Measurements from ENCODE around the gene NR3C1.

NR3C1 gene

DNA sequence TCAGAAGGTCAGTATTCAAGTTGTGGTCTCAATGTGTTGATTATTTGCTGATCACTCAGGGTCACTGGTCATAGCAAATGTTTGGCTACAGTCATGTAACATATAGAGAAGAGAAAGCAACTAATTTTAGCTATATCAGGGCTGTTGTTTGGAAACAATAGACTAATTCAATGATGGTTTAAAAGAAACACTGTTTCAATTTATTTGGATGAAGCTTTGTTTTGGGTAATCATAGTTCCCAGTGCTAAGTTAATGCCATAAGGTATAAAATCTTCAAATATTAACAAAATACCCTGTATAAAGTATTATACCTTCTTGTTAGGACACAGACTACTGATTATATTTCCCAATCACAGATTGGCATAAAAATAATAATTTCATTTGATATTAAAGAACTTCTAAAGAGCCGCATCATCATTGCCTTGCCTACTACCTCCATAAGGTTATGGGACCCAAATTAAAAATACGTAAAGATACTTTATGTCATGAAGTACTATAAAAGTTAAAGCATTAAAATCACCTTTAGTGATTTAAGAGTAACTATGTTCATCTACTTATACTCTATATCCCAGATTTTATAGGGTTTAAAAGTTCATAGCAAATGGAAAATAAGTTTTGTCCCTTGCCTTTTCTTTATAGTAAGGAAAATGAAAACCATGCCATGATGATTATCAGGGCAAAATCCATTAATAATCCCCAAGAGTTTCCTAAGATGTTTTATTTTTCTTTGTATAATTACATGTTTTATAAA lies 6.0 kb downstream of the NR3C1 start:
- DNase-seq, result no peak

DNA sequence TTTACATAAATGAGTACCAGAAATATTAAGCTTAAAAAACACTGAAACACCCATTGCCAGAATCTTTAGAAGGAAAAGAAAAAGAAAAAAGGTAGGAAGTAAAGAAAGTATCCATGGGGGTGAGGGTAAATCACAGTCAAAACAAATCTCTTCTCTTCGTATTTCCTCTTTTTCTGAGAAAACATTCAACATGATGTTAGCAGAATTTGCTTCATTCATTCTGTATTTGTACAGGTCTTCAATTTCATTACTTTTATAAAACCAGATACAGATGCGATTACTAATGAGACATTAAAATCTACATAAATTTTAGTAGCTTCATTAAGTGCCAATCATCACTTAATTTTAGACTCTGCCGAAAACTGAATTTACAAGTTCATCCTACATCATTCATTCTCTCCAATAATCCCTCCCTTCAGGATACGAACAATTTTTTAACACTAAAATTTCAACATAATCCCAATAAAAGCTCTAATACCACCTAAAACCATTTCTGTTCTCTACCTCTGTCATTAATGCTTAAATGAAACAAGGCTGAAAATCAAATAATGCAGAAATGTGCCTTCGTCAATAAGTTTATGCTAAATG lies 7.0 kb downstream of the NR3C1 start:
- DNase-seq, result no peak

DNA sequence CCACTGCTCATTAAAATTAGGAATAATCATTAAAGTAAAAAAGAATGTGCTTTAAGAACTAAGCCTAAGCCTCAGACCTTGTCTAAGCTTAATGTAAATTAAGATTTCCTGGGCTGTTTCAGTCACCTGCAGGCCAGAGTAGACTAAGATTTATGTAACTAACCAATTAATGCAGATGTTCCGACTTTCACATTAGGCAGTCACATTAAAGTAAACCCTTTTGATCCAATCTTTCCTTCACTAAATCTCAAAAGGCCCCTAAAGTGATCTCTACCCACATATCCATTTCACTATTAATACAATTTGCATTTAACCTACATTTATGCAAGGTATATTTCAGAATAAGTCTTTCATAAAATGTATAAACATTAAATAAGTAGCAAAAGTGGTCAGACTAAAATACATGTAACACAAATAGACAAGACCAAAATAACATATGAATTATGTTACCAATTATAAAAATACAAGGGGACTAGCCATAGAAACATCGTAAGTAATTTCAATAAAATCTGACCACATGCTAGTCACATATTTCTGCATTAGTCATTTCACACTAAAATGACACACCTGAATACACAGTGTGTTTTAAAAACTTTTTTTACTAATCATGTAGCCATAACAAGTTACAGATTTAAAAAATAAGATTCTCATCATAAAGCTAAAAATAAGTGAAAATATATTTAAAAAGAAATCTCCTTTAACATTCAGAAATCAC lies 7.7 kb downstream of the NR3C1 start:
- peak; percentile 45 for DNase-seq

DNA sequence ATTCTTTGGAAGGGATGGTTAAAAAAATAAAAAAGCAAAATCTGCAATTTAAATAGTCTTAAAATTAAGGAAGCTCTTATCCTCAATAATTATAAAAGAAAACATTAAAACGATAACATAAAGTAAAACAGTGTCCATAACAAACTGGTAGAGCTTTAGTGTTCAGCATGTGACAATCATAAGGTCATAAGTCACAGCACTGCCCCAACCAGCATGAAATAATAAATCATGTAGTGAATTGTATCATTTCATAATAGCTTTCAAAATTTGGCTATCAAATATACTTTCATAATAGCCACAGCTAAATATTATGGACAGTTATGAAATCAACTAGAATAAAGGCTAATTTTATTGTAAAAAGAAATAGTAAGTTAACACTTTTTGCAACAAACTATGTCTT lies 10.0 kb downstream of the NR3C1 start:
- no peak for DNase-seq

DNA sequence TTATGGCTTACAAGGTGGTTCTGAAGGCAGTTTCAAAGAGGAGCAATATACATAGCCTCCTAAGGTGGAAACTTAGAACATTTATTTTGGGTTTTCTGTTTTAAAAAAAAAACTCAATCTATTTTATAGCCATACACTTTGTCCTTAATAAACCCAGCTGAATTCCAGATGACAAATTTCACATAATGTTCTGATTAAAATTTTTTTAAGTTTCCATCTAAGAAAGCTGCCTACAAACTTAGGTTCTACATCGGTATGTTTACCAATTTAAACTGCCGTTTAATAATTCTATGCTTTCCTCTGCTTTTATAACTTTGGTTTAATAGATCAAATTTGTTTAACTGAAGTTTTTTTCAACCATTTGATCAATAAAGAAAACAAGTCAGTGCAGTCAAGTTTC lies 12.5 kb downstream of the NR3C1 start:
- DNase-seq, result no peak

DNA sequence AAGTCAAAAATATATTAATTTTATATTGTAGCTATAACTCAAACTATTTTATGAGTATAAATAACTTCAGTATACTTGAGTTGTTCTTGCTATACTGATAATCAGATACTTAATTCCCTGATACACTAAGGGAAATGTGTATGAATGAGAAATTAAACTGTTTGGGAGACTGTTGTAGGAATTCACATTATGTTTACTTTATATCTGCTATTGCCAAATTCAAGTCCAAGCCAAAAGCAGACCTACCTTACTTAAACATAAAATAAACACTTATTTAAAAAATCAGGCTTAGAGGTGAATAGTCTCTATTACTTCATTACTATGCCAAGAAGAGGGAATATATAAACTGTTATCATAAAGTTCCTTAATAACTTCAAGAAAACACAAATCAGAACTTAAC lies 13.2 kb downstream of the NR3C1 start:
- no peak for DNase-seq

DNA sequence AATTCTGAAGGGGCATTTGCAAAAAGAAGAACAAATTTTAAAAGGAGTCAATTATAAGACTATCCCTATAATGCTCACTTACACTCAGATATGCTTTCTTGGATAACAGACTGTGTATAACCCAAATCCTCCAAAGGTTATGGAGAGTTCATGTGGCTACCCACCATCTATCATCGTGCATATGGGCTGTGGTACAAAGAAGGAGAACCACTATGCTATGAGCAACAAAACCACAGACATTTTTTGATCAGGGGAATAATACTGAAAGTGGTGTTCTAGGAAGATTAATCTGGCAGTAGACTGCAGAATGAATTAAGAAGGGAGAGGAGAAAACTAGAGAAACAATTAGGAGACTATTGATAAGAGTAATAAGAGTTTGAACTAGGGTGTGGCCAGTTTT lies 16.8 kb downstream of the NR3C1 start:
- peak; percentile 48 for DNase-seq

DNA sequence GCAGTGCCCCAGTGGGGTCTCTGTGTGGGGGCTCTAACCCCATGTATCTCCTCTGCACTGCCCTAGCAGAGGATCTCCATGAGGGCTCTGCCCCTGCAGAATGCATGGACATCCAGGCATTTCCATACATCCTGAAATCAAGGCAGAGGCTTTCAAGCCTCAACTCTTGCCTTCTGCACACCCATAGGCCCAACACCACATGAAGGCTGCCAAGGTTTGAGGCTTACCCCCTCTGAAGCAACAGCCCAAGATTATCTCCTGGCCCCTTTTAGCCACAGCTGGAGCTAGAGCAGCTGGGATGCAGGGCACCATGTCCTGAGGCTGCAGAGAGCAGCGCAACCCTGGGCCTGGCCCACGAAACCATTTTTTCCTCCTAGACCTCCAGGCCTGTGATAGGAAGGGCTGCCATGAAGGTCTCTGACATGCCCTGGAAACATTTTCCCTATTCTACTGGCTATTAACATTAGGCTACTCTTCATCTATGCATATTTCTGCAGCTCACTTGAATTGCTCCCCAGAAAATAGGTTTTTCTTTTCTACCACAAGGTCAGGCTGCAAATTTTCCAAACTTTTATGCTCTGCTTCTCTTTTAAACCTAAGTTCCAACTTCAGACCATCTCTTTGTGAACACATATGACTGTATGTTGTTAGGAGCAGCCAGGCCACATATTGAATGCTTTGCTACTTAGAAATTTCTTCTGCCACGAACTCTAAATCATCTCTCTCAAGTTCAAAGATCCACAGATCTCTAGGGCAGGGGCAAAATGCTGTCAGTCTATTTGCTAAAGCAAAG lies 18.4 kb downstream of the NR3C1 start:
- DNase-seq, result no peak

DNA sequence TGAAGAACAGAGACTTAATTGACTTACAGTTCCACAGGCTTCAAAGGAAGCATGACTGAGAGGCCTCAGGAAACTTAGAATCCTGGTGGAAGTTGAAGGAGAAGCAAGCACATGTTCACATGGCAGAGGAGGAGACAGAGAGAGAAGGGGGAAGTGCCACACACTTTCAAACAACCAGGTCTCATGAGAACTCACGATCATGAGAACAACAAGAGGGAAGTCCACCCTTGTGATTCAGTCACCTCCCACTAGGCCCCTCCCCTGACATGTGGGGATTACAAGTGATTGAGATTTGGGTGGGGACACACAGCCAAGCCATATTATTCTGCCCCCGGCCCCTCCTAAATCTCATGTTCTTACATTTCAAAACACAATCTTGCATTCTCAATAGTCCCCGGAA lies 19.5 kb downstream of the NR3C1 start:
- no peak for DNase-seq

DNA sequence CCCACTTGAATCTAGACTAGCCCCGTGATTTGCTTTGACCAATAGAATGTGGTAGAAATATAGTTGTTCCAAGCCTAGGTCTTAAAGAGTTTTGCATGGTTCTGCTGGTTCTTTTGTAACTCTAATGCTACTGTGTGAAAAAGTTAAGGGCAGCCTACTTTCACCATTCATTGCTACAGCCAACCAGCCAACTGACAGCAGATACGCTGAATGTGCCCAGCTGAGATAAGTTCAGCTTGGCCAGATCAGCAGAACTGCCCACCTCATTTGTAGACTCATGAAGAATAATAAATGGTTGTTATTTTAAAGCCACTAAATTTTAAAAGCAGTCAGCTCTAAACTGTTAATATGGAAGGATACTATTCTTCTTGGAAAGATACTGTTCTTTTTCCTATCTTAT lies 23.9 kb downstream of the NR3C1 start:
- no peak for DNase-seq

DNA sequence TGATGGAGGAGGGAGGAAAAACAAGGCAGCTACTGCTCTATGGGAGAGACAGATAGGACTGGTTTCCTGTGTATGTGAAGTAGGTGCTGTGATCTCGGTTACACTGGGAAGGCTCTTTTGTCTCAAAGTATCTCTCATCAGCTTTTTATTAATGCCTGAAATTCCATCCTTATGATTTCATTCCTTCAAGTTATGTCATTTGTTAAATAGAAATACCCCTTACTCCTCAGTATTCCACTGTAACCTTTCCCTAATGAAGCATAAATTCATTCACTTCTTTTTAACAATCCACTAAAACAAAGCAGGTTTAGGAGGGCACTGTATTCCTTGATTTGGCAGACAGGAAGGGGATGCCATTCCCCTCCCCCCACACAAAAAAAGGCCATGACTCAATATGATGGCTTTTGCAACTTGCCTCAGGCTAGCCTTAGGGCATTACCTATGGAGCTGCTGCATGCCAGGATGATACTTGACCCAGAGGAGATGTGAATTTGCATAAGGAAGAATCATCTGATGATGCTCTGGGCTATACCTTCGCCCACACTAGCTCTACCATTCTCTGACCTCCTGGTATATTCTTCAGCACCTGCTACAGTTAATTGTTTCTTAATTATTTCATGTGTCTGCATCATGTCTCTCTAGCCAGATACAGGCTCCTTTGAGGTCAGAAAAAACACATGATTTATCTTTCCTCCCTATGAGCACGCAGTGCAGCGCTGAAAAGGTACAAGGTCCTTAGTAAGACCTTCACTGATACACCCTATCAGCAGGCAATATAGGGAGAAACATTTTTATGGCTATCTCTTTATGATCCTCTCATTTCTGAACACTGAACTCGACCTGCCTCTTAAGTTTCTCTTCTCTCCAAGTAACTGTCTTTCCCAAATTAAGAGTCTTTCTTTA lies 26.3 kb downstream of the NR3C1 start:
- DNase-seq, result no peak

DNA sequence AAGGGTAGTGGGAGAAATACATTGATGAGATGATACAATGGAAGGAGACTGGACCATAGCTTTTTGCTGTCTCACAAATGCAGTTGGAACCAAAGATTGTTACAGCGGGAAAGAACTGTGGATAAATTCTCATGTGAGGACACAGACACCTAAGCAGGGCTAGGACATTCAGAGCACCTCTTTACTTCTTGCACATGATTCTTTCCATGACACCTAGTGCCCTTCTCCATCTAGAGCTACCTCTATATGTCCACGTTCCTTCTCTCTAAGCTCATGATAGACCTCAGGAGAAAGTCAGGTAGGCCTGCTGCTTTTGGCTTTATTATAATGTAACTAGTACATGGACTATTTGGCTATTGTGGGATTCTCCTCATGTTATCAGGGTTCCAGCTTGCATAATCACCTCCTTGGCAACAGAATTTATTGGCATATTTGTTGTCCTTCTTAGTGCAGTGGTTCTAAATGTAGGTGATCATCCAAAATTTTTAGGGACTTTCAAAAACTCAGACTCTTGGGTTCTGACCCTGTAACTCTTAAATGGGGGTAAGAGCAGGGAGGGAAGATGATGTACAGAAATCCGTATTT lies 27.2 kb downstream of the NR3C1 start:
- DNase-seq, result no peak

DNA sequence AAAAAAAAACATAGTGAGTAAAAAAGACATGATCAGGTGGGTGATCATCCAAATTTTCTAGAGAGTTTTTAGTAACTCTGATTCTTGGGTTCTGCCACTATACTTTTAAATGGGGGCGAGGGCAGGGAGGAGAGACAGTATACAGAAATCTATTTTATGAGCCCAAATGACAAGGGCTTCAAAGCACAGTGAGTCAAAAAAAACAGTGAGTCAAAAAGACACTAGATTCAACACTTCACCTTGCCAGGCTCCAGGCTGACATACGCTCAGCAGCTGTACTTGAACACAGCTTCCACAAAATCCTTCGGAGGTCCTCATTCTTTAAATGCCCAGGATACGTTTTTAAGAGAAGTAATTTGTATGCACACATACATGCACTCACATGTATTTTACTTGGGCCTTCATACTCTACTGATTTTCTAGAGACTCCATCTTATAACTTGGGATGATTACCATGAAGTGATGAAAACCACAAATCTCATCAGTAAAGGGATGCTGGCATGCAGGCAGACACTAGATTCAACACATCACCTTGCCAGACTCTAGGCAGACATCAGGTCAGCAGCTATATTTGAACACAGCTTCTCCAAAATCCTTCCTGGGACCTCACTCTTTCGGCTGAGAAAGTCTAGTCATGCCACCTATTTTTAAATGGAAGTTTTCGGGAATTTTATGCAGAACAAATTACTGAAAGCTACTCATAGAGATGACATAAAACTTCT lies 28.8 kb downstream of the NR3C1 start:
- DNase-seq, result peak; percentile 14

DNA sequence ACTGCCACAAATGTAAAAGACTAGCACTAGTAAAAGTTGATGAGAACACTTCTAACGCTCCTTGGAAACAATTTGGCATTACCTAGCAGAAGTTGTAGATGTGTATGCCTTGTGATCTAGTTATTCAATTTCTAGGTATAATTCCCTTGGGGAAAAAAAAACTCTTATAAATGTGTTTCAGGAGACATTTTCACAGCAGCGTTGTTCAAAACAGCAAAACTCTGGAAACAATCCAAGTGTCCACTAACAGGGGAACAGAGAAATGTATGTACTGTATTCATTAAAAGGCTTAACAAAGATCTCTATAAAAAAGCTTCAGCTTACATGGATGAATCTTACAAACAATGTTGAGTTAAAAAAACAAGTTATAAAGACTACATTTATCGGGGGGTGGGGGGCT lies 30.4 kb downstream of the NR3C1 start:
- DNase-seq, result no peak

DNA sequence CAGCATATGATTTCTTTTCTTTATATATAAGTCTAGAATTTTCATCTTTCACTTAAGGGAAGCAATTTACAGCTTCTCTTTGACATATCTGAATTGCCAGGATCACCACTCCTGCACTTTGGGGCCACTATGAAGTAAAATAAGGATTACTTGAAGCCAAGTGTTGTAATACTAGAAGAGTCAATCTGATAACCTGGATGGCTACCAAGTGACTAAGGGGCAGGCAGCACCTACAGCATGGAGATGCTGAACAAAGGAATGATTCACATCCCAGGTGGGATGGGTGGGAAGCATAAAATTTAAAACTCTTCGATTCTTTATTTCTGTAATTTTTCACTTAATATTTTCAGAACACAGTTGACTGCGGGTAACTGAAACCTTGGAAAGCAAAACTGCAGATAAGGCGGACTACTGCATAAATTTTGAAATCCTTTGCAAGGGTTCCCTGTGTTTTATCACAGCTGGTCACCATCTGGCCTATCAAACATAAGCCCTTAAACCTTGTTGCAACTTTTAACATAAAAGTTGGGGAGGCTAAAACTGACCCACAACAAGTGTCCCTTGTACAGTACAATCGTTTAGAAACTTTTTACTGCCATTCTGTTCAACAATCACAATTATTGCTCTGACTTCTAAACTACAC lies 31.2 kb downstream of the NR3C1 start:
- no peak for DNase-seq

DNA sequence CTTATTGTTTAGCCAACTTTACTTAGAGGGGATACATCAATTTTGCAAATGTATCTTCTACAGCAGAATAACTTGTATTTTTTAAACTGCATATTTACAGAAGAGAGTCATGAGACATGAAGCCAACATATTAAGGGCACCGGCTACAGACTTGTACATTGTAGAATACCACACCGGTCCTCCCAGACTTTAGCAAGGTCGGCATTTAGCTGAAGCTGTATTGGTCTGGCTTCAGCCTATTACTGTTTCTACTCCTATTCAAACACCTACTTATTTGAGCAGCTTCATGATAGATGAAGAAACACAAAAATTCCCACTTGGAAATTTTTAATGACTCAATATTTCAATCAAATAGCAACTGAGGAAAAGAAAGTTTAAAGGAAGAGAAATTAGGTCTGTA lies 33.0 kb downstream of the NR3C1 start:
- no peak for DNase-seq

DNA sequence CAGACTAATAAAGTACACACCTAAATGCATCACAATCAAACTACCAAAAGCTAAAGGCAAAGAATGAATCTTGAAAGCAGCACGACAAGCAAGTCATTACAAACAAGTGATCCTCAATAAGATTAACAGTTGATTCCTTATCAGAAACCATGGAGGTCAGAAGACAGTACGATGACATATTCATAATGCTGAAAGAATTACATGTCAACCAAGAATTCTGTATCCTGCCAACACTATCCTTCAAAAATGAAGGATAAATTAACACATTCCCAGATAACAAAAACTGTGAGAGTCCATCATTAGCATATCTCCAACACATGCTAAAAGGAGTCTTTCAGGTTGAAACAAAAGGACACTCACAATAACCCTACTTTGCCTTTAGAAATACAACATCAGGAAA lies 39.4 kb downstream of the NR3C1 start:
- no peak for DNase-seq

DNA sequence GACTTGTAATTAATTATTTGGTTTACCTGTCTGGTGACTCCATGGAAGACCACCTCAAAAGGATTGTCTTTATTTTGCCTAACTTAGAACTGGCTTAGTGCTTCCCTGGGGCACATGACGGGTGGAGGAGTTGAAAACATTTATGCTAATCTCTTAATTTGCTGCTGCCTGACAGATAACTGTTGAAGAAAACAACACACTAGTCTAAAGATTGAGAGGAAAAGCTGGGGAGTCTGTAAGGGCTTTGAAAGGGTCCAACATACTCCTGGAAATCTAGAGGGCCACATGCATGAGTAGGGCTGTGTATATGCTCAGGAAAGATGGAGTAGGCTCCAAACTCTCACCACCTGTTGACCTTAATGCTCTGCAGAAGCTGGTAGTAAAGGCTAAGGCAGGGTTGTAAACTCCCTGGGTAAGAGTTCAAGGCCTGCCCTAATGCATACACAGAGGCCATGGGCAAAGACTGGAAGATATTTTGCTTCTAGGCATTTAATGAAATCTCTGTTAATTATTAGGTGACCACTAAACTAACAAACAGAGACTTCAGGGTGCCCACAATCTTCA lies 40.7 kb downstream of the NR3C1 start:
- DNase-seq, result no peak

DNA sequence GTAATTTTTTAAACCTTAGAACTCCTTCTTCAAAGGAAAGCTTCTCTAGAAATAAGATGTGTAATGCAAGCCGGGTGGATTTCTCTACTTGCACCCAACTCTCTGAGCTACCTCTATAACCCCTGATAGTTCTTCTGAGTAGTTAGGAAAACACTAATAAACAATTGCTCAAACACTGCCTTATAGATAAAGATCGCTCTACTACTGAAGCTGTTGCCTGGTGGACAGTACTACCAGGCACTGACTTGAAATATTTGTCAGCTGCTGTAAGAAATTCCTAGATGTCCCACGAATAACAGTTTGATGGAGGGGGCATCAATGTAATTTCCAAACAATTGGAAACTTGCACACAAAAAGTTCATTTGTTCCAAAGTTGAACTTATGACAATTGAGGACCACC lies 42.0 kb downstream of the NR3C1 start:
- DNase-seq, result no peak

DNA sequence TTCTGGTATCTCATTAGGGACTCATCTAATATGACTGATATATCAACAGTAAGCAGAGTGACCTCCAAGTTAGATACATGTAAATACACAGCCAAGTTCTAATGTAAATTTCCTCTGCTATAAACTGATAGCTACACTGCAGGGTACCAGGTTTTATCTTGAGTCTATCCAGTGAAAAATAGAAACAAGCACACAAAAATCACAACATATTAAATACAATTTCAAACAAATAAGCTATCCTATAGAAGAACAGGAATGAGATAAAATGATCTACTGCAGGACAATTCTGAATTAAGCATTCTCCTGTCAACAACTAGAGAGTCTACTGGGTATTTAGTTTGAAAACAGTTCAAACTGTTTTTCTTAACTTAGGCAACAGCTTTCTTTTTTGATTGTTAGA lies 42.7 kb downstream of the NR3C1 start:
- no peak for DNase-seq

DNA sequence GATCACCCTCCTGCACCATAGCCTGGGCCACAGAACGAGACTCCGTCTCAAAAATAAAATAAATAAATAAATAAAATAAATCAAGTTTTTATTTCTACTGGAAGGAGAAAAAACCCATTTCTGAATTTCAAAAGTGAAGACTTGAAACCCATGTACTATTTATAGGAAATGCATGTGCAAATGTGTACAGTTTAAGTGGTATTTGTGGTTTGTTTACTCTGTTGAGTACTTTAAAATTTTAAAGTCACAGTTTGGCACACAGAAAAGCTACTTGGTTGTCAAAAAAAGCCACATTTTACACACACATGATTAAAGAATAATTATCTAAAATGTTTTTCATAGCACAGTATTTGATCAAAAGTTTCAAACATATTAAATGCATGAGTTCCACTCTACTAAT lies 43.6 kb downstream of the NR3C1 start:
- no peak for DNase-seq

Data from activated CD4-positive, alpha-beta T cell treated with anti-CD3 and anti-CD28 coated beads, Interleukin-10, Interleukin-2, amounts not matched to agents 100 ng/mL and 50 ng/mL, durations not matched to agents 16 hours and 8 hours (primary cell).